SK-N-MC (cell line): ENCODE measurements around the gene CTR9.

Experiments
- EZH2 ChIP-seq: fragments of 200-600 bp; sonication (generic); IDR thresholded peaks from one replicate; pipeline ENCODE4 v1.6.1; 2017; ENCODE audit warnings: antibody characterized with exemption
- FOXP2 ChIP-seq: optimal IDR thresholded peaks from 2 replicates; pipeline ENCODE3; 2011; ENCODE audit warnings: mild to moderate bottlenecking, moderate library complexity; ENCODE audit not compliant: insufficient read depth; ENCODE audit errors: extremely low read length, control extremely low read depth
- POLR2AphosphoS5 ChIP-seq: IDR thresholded peaks from 2 replicates; pipeline ENCODE4 v1.6.1; 2012; ENCODE audit warnings: mild to moderate bottlenecking, low read depth, low read length, borderline replicate concordance

DNA sequence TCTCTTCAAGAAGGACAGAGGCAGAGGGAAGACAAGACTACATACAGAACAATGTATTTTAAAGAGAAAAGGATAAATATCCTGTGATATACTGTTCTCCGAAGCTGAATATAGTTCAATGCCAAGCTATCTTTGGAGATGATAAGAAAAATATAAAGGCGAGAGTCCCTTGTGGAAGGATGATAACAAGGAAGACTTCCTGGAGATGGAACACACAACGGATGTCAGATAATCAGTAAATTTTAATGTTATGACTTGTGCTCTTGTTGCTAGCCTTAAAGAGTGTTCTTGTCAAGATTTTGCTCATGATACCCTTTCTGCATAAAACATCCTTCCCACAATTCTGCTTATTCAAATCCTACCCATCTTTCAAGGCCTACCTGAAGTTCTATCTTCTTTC, 6.8 kb upstream of the CTR9 start:
- TF ChIP-seq EZH2 (no peak), POLR2AphosphoS5 (no peak), FOXP2 (no peak)
